PC-3 (cell line): Measurements from ENCODE around the gene ACTL7B.

Experiments used
- EZH2 ChIP-seq: fragments of 300-600 bp; sonication (generic); IDR thresholded peaks from one replicate; pipeline ENCODE4 v1.6.1; 2017; ENCODE audit warnings: antibody characterized with exemption, mild to moderate bottlenecking, low read length; ENCODE audit not compliant: unreplicated experiment
- EZH2phosphoT487 ChIP-seq: fragments of 300-600 bp; sonication (generic); IDR thresholded peaks from 2 replicates; pipeline ENCODE4 v1.6.1; 2018; ENCODE audit warnings: mild to moderate bottlenecking, antibody characterized with exemption, low read length, borderline replicate concordance
- TF ChIP-seq, protein P1 (sequence below): fragments of 300-600 bp; sonication (generic); conservative IDR thresholded peaks from 2 replicates; pipeline ENCODE4 v1.5.1; 2017; ENCODE audit warnings: antibody characterized with exemption, low read depth, mild to moderate bottlenecking, low read length

DNA sequence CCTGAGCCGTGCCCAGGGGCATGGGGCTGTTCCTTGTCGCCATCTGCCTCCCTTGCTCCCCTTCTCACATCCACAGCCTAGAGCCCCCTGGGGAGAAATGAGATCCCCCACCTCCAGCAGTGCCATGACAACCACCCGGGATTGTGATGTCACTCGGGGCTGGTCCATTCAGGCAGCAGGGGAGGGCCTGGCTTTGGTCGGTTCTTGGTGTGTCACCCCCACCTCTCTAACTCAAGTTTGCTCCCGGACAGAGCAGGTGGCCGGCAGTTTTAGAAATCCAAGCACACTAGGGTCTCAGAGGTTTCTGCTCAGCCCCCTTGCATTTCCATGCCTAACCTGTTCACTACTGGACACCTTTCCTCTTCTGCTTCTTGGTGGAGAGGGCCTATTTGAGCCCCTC is at the start of gene ACTL7B:
- TF ChIP-seq, protein P1, sequence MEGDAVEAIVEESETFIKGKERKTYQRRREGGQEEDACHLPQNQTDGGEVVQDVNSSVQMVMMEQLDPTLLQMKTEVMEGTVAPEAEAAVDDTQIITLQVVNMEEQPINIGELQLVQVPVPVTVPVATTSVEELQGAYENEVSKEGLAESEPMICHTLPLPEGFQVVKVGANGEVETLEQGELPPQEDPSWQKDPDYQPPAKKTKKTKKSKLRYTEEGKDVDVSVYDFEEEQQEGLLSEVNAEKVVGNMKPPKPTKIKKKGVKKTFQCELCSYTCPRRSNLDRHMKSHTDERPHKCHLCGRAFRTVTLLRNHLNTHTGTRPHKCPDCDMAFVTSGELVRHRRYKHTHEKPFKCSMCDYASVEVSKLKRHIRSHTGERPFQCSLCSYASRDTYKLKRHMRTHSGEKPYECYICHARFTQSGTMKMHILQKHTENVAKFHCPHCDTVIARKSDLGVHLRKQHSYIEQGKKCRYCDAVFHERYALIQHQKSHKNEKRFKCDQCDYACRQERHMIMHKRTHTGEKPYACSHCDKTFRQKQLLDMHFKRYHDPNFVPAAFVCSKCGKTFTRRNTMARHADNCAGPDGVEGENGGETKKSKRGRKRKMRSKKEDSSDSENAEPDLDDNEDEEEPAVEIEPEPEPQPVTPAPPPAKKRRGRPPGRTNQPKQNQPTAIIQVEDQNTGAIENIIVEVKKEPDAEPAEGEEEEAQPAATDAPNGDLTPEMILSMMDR = no peak
- TF ChIP-seq EZH2 (no peak), EZH2phosphoT487 (no peak)
